ENCODE measurements around the gene SYT1. TPM values are rescaled to one million over a fixed set of nuclear protein-coding genes. Genes with fewer than 3 reads are reported as not detected.

SYT1 gene
- total and polyA plus RNA-seq, 2 of the 8 experiments (the other 6 are each of a cell fraction or from before 2014, with no cell fraction given), result 11.0 to 34.6 TPM

DNA sequence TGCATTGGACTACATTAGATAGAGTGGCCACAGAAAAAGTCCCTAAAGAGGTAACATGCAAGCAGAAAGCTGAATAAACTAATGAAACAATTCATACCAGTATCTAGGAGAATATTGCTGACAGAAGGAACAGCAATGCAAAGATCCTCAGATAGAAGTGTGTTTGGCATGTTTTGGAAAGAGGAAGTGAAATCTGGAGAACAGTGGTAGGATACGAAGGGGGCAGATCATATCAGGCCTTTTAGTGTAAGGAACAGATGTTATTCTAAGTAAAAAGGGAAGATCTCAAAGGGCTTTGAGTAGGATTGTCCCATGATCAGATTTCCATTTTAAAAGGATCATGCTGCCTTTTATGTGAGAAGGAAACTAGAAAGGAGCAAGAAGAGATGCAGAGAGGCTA is 483.3 kb downstream of the SYT1 start:
- no peak overlapping the region for H3K9ac ChIP-seq (replicated peaks in 1 of 4; ENCODE audit: extremely low read depth in 1 of 4, low read depth in 3 of 4, low read length in 3 of 4)
- ChIA-PET CTCF (ENCODE audit: partially characterized antibody) (interaction anchor here (1.2 kb wide), 1 partner anchor 11 kb away, joined by 3 read pairs; no protein-coding TSS in a partner anchor), POLR2A (ENCODE audit: partially characterized antibody) (no interaction called here)
- no peak overlapping the region for H3K14ac ChIP-seq (ENCODE audit: insufficient read length)
- no peak overlapping the region for H2AK5ac ChIP-seq (ENCODE audit: low read depth, low read length)
- H3K79me2 ChIP-seq (ENCODE audit: control insufficient read depth in 1 of 2, insufficient read depth in 2 of 2, low read length in 2 of 2), result no peaks in the 10 kb centered on the region
- no peaks in the 10 kb centered on the region for H3K79me1 ChIP-seq (ENCODE audit: low read depth, low read length)
- H3K27me3 ChIP-seq (replicated peaks in 1 of 4; ENCODE audit: control insufficient read depth in 3 of 4, extremely low read depth in 1 of 4, insufficient read depth in 3 of 4, low read length in 3 of 4), result no peaks in the 10 kb centered on the region
- H3K23ac ChIP-seq (ENCODE audit: insufficient read length), result no peak overlapping the region
- no peak overlapping the region for H3K4me2 ChIP-seq (ENCODE audit: insufficient read depth in 1 of 2, low read depth in 2 of 2, low read length in 2 of 2)
- H3K4ac ChIP-seq (replicated peaks; ENCODE audit: insufficient read length, low read depth, low read length), result no peak overlapping the region
- H3K4me1 ChIP-seq (replicated peaks in 1 of 4; ENCODE audit: control insufficient read depth in 3 of 4, insufficient read depth in 4 of 4, low read length in 3 of 4), result no peaks in the 10 kb centered on the region
- FAIRE-seq (no peak), DNase-seq (ENCODE audit: low read depth in 1 of 2, low spot score in 2 of 2) (no peak)
- no peak overlapping the region for H2BK5ac ChIP-seq (ENCODE audit: low read depth, low read length)
- no peaks in the 10 kb centered on the region for H3K9me3 ChIP-seq (ENCODE audit: insufficient read depth in 2 of 2, low read depth in 1 of 2, low read length in 1 of 2)
- no peak overlapping the region for H2BK15ac ChIP-seq (ENCODE audit: low read length)
- H4K91ac ChIP-seq (replicated peaks; ENCODE audit: insufficient read length, low read length), result no peak overlapping the region
- no peak overlapping the region for H2BK120ac ChIP-seq (replicated peaks; ENCODE audit: low read depth, low read length)
- no peak overlapping the region for H3K56ac ChIP-seq (replicated peaks; ENCODE audit: insufficient read length, low read depth, low read length)
- H4K5ac ChIP-seq (ENCODE audit: insufficient read length, low read depth, low read length), result no peak overlapping the region
- no peaks in the 10 kb centered on the region; the same call in 1 of the 2 replicates for H3K23me2 ChIP-seq (ENCODE audit: low read depth, low read length)
- H3K18ac ChIP-seq (ENCODE audit: extremely low read depth, low read length), result no peak overlapping the region
- H3K27ac ChIP-seq (ENCODE audit: low read depth, low read length), result no peak overlapping the region
- H3K4me3 ChIP-seq (ENCODE audit: extremely low read depth in 1 of 4, insufficient read depth in 2 of 4, low read depth in 3 of 4, low read length in 4 of 4), result no peak overlapping the region
- H2BK20ac ChIP-seq (ENCODE audit: low read length), result no peak overlapping the region
- H4K8ac ChIP-seq (ENCODE audit: extremely low read depth, insufficient read depth, low read length), result no peak overlapping the region
- H3K36me3 ChIP-seq (ENCODE audit: control insufficient read depth in 2 of 4, insufficient read depth in 4 of 4, low read length in 3 of 4), result no peaks in the 10 kb centered on the region
- H2BK12ac ChIP-seq (ENCODE audit: low read depth, low read length), result no peak overlapping the region
- TF ChIP-seq ATF2 (IDR thresholded peaks at IDR 0.05; ENCODE audit: low read length) (no peak), YY1 (IDR thresholded peaks at IDR 0.05; ENCODE audit: low read depth, low read length) (no peak), FOSL1 (IDR thresholded peaks at IDR 0.05; ENCODE audit: insufficient read depth, low read depth, low read length) (no peak), KDM4A (IDR thresholded peaks at IDR 0.05; ENCODE audit: low read depth, low read length, severe bottlenecking) (no peak), BRCA1 (IDR thresholded peaks at IDR 0.05; ENCODE audit: low read depth, low read length) (no peak), ZNF274 (IDR thresholded peaks at IDR 0.05; ENCODE audit: borderline replicate concordance, extremely low read depth, low read length) (no peak), GTF2F1 (IDR thresholded peaks at IDR 0.05; ENCODE audit: borderline replicate concordance, low read depth, low read length) (no peak), NANOG (IDR thresholded peaks at IDR 0.05; ENCODE audit: insufficient read depth, low read depth, low read length, poor library complexity, severe bottlenecking) (no peak), GABPA (IDR thresholded peaks at IDR 0.05; ENCODE audit: borderline replicate concordance, insufficient read depth, low read length) (no peak)
- TF ChIP-seq, protein P1, sequence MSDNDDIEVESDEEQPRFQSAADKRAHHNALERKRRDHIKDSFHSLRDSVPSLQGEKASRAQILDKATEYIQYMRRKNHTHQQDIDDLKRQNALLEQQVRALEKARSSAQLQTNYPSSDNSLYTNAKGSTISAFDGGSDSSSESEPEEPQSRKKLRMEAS (IDR thresholded peaks at IDR 0.05), result no peak
- no peaks in the 10 kb centered on the region for H4K20me1 ChIP-seq (replicated peaks in 1 of 2; ENCODE audit: control insufficient read depth in 1 of 2, insufficient read depth in 2 of 2, low read length in 2 of 2)
- 100% methylated on average over 1 of the region's 1 CpG; no CpG with 5 or more reads in 1 of the 2 experiments for WGBS, 2 experiments (ENCODE audit: extremely low coverage in 1 of 2, insufficient coverage in 1 of 2, insufficient read length in 1 of 2, insufficient replicate concordance in 2 of 2, low coverage in 1 of 2, low lambda C conversion rate in 2 of 2, missing lambda C conversion rate in 1 of 2)
- no peak overlapping the region for H2AFZ ChIP-seq (ENCODE audit: low read length)

Measured in H1 (cell line).